SK-N-SH (cell line): ENCODE data around the gene SLC43A3. TPM values are rescaled to one million over a fixed set of nuclear protein-coding genes. Genes with fewer than 3 reads are reported as not detected.

Source experiments
- CTCF ChIA-PET: fragments of 300-600, 350-600 bp; formaldehyde crosslinking; extraction: SDS; loops from one replicate; lab custom pipeline; 2021; lab: Yijun Ruan, JAX
- POLR2A ChIA-PET: fragments of 350-600 bp; sonication (Branson Sonifier 250); formaldehyde crosslinking; extraction: SDS; loops from one replicate; lab custom pipeline; 2020; ENCODE audit warnings: antibody characterized with exemption, inconsistent platforms; lab: Yijun Ruan, JAX
- DNase-seq: peaks from one replicate; pipeline ENCODE4 v3.0.0; 2012
- H2AFZ ChIP-seq: fragments of 200-600 bp; sonication (generic); 2 replicates; pipeline ENCODE4 v1.8.1; 2016; ENCODE audit warnings: antibody characterized with exemption, mild to moderate bottlenecking, low read depth
- H3F3A ChIP-seq: fragments of 200-600 bp; sonication (generic); replicated peaks from 2 replicates; pipeline ENCODE3; 2016; ENCODE audit warnings: antibody characterized with exemption, mild to moderate bottlenecking; ENCODE audit not compliant: insufficient read depth
- H3K27ac ChIP-seq, 2 experiments: fragments of 200-500 bp in 1 of 2; fragments of 200-600 bp in 1 of 2; sonication (Bioruptor generic) in 1 of 2; sonication (generic), shearing (Covaris generic) in 1 of 2; 2 replicates each; pipeline versions ENCODE4 v1.5.1 to v1.6.1; 2014 to 2016; ENCODE audit warnings: low read depth in 2 of 2, inconsistent platforms in 1 of 2, low read length in 1 of 2, mild to moderate bottlenecking in 1 of 2, mixed read lengths in 1 of 2
- H3K27me3 ChIP-seq: fragments of 200-600 bp; sonication (generic), shearing (Covaris generic); 2 replicates; pipeline ENCODE4 v1.6.1; 2016; ENCODE audit warnings: mixed run types; ENCODE audit not compliant: insufficient read depth
- H3K36me3 ChIP-seq, 2 experiments: fragments of 200-500 bp in 1 of 2; fragments of 200-600 bp in 1 of 2; sonication (Bioruptor generic) in 1 of 2; sonication (generic) in 1 of 2; replicated peaks in 1 of 2; 2 replicates each; pipeline versions ENCODE3 to v1.5.1; 2014 to 2016; ENCODE audit warnings: low read length in 1 of 2, mild to moderate bottlenecking in 1 of 2; ENCODE audit not compliant: insufficient read depth in 2 of 2, control insufficient read depth in 1 of 2
- H3K4me1 ChIP-seq, 2 experiments: fragments of 200-500 bp in 1 of 2; fragments of 200-600 bp in 1 of 2; sonication (Bioruptor generic) in 1 of 2; sonication (generic), shearing (Covaris generic) in 1 of 2; 2 replicates each; pipeline versions ENCODE4 v1.5.1 to v1.6.1; 2014 to 2016; ENCODE audit warnings: low read depth in 1 of 2, low read length in 1 of 2, mixed run types in 1 of 2; ENCODE audit not compliant: insufficient read depth in 2 of 2, control insufficient read depth in 1 of 2
- H3K4me2 ChIP-seq: fragments of 200-600 bp; sonication (generic), shearing (Covaris generic); 2 replicates; pipeline ENCODE4 v1.6.1; 2017; ENCODE audit warnings: mixed run types
- H3K4me3 ChIP-seq, 2 experiments: fragments of 200-500 bp in 1 of 2; fragments of 200-600 bp in 1 of 2; sonication (Bioruptor generic) in 1 of 2; sonication (generic), shearing (Covaris generic) in 1 of 2; 2 replicates each; pipeline versions ENCODE4 v1.5.1 to v1.8.1; 2014 to 2016; ENCODE audit warnings: low read depth in 2 of 2, inconsistent platforms in 1 of 2, low read length in 1 of 2, mild to moderate bottlenecking in 1 of 2, mixed read lengths in 1 of 2, moderate library complexity in 1 of 2
- H3K79me2 ChIP-seq: fragments of 200-600 bp; sonication (generic); 2 replicates; pipeline ENCODE4 v1.8.1; 2017; ENCODE audit warnings: mild to moderate bottlenecking; ENCODE audit not compliant: insufficient read depth
- H3K9ac ChIP-seq: fragments of 200-600 bp; sonication (generic); 2 replicates; pipeline ENCODE4 v1.6.1; 2017; ENCODE audit warnings: mixed run types
- H3K9me2 ChIP-seq: fragments of 200-600 bp; sonication (generic); 2 replicates; pipeline ENCODE4 v1.6.1; 2017; ENCODE audit warnings: mixed run types
- H3K9me3 ChIP-seq: fragments of 200-600 bp; sonication (generic); 2 replicates; pipeline ENCODE4 v1.6.1; 2017; ENCODE audit warnings: mixed run types, mild to moderate bottlenecking, moderate library complexity
- H4K20me1 ChIP-seq: fragments of 200-600 bp; sonication (generic); 2 replicates; pipeline ENCODE4 v1.6.1; 2017; ENCODE audit warnings: mild to moderate bottlenecking, mixed run types; ENCODE audit not compliant: insufficient read depth
- CHD2 ChIP-seq: fragments of 150-350 bp; IDR thresholded peaks from 2 replicates; pipeline ENCODE4 v1.6.1; 2018; ENCODE audit warnings: low read length; ENCODE audit not compliant: partially characterized antibody
- FOXJ3 ChIP-seq: sonication (generic); formaldehyde crosslinking; IDR thresholded peaks from 2 replicates; pipeline ENCODE4 v1.5.1; 2020; ENCODE audit warnings: mild to moderate bottlenecking, missing genetic modification reagents
- FOXM1 ChIP-seq: IDR thresholded peaks from 2 replicates; pipeline ENCODE4 v1.4.0; 2012; ENCODE audit warnings: low read depth, mild to moderate bottlenecking
- GATA2 ChIP-seq: sonication (generic); formaldehyde crosslinking; IDR thresholded peaks from 2 replicates; pipeline ENCODE4 v1.5.0; 2020; ENCODE audit warnings: mild to moderate bottlenecking, missing genetic modification reagents
- JUND ChIP-seq: IDR thresholded peaks from 2 replicates; pipeline ENCODE4 v1.4.0; 2012
- MEF2A ChIP-seq: IDR thresholded peaks from 2 replicates; pipeline ENCODE4 v1.4.0; 2012; ENCODE audit warnings: low read depth, borderline replicate concordance
- MXI1 ChIP-seq: IDR thresholded peaks from 2 replicates; pipeline ENCODE4 v1.6.1; 2012; ENCODE audit warnings: mild to moderate bottlenecking, low read depth, low read length, improper control_type of control experiment
- NFIC ChIP-seq: IDR thresholded peaks from 2 replicates; pipeline ENCODE4 v1.4.0; 2012; ENCODE audit warnings: borderline replicate concordance
- NRF1 ChIP-seq: IDR thresholded peaks from 2 replicates; pipeline ENCODE4 v1.6.1; 2012; ENCODE audit warnings: low read depth, mild to moderate bottlenecking, low read length
- POLR2AphosphoS5 ChIP-seq: IDR thresholded peaks from 2 replicates; pipeline ENCODE4 v1.6.1; 2012; ENCODE audit warnings: low read depth, low read length
- RAD21 ChIP-seq: IDR thresholded peaks from 2 replicates; pipeline ENCODE4 v1.6.1; 2012; ENCODE audit warnings: mild to moderate bottlenecking, low read length
- RCOR1 ChIP-seq: fragments of 150-350 bp; IDR thresholded peaks from 2 replicates; pipeline ENCODE4 v1.6.1; 2017; ENCODE audit warnings: antibody characterized with exemption, low read length
- REST ChIP-seq: IDR thresholded peaks from 2 replicates; pipeline ENCODE4 v1.6.1; 2012; ENCODE audit warnings: mild to moderate bottlenecking, low read depth, low read length, moderate library complexity
- RFX5 ChIP-seq: IDR thresholded peaks from 2 replicates; pipeline ENCODE4 v1.6.1; 2012; ENCODE audit warnings: mild to moderate bottlenecking, improper control_type of control experiment, low read length
- RXRA ChIP-seq: IDR thresholded peaks from 2 replicates; pipeline ENCODE4 v1.4.0; 2012; ENCODE audit warnings: low read depth, mild to moderate bottlenecking, borderline replicate concordance
- TAF1 ChIP-seq: IDR thresholded peaks from 2 replicates; pipeline ENCODE4 v1.6.1; 2012; ENCODE audit warnings: low read depth, mild to moderate bottlenecking, low read length, moderate library complexity, borderline replicate concordance
- TCF12 ChIP-seq: IDR thresholded peaks from 2 replicates; pipeline ENCODE4 v1.4.0; 2012
- TEAD4 ChIP-seq: IDR thresholded peaks from 2 replicates; pipeline ENCODE4 v1.4.0; 2012; ENCODE audit warnings: mild to moderate bottlenecking, borderline replicate concordance; ENCODE audit not compliant: insufficient read depth
- ZBTB33 ChIP-seq: IDR thresholded peaks from 2 replicates; pipeline ENCODE4 v1.4.0; 2012; ENCODE audit warnings: low read depth, borderline replicate concordance
- WGBS: methylation state at CpG from one replicate; pipeline ENCODE4 v1.1.6; 2017; ENCODE audit warnings: low lambda C conversion rate; 5-methylcytosine and 5-hydroxymethylcytosine counted together
- polyA plus RNA-seq, 3 experiments: library from polyadenylated mRNA; depleted of rRNA; stranded (reverse); fragments of >200 nt; gene quantifications; 2 replicates each; pipeline ENCODE4 v1.2.3, GENCODE V29; 2012

SLC43A3 gene
- polyA plus RNA-seq, 1 of the 3 experiments (the other 2 are of a cell fraction), result 4.1 TPM

GRCh38 chr11:57413681-57414080 is 13.2 kb downstream of the SLC43A3 start:
- no peaks in the 10 kb centered on the region for H3K79me2 ChIP-seq
- 60% methylated on average over 4 of the region's 4 CpGs for WGBS
- CTCF ChIA-PET, result no interaction called here
- no peaks in the 10 kb centered on the region for H4K20me1 ChIP-seq
- no peaks in the 10 kb centered on the region for H3K9me2 ChIP-seq
- no peak overlapping the region for H2AFZ ChIP-seq
- H3K4me2 ChIP-seq, result no peak overlapping the region
- H3K9ac ChIP-seq, result no peak overlapping the region
- H3K27me3 ChIP-seq, result no peaks in the 10 kb centered on the region
- no peaks in the 10 kb centered on the region for H3F3A ChIP-seq
- H3K4me1 ChIP-seq, result no peaks in the 10 kb centered on the region
- no peaks in the 10 kb centered on the region for H3K36me3 ChIP-seq
- POLR2A ChIA-PET, result no interaction called here
- no peak overlapping the region for H3K27ac ChIP-seq
- no peak for DNase-seq
- TF ChIP-seq NRF1, result no peak
- no peak for TF ChIP-seq RAD21
- TF ChIP-seq REST, result no peak
- TF ChIP-seq JUND, result no peak
- TF ChIP-seq RFX5, result no peak
- no peak for TF ChIP-seq MEF2A
- no peak for TF ChIP-seq NFIC
- no peak for TF ChIP-seq RXRA
- TF ChIP-seq POLR2AphosphoS5, result no peak
- TF ChIP-seq GATA2 (CRISPR knock-in tag), result no peak
- no peak for TF ChIP-seq RCOR1
- TF ChIP-seq TAF1, result no peak
- TF ChIP-seq FOXM1, result no peak
- no peak for TF ChIP-seq MXI1
- TF ChIP-seq TCF12, result no peak
- no peak for TF ChIP-seq FOXJ3 (CRISPR knock-in tag)
- TF ChIP-seq CHD2, result no peak
- no peak overlapping the region for H3K4me3 ChIP-seq
- H3K9me3 ChIP-seq, result no peaks in the 10 kb centered on the region

- no peaks in the 10 kb centered on the region for H4K20me1 ChIP-seq
- no peaks in the 10 kb centered on the region for H3K79me2 ChIP-seq
- no peak overlapping the region for H3K4me2 ChIP-seq
- no peak overlapping the region for H3K4me3 ChIP-seq
- H3K9me3 ChIP-seq, result no peaks in the 10 kb centered on the region
- no peaks in the 10 kb centered on the region for H3K27me3 ChIP-seq
- H3K27ac ChIP-seq, result no peak overlapping the region
- H3K4me1 ChIP-seq, result no peaks in the 10 kb centered on the region; a peak in 1 of 4 replicates
- no peak overlapping the region for H2AFZ ChIP-seq
- H3K9me2 ChIP-seq, result no peaks in the 10 kb centered on the region
- POLR2A ChIA-PET, result no interaction called here
- TF ChIP-seq RFX5, result no peak
- TF ChIP-seq ZBTB33, result no peak
- no peak for TF ChIP-seq TEAD4
- TF ChIP-seq REST, result no peak
- TF ChIP-seq, all 33 proteins: peak for 0
- H3K36me3 ChIP-seq, result no peaks in the 10 kb centered on the region
- no peak for DNase-seq
- no peaks in the 10 kb centered on the region for H3F3A ChIP-seq
- CTCF ChIA-PET, result interaction anchor here (1.3 kb wide), 1 partner anchor 48 kb away, joined by 3 read pairs; no protein-coding TSS in a partner anchor
- no peak overlapping the region for H3K9ac ChIP-seq
Observed at GRCh38 chr11:57410287-57410686, 16.6 kb downstream of the SLC43A3 start.
